Loucy (cell line): Measurements from ENCODE around the gene OR56A4.

Experiments
- CTCF ChIP-seq: fragments of 200-600 bp; sonication (generic); conservative IDR thresholded peaks from 2 replicates; pipeline ENCODE4 v1.5.1; 2014; ENCODE audit warnings: mild to moderate bottlenecking, antibody characterized with exemption, low read length
- EZH2phosphoT487 ChIP-seq: fragments of 200-600 bp; IDR thresholded peaks from 2 replicates; pipeline ENCODE4 v1.6.1; 2018; ENCODE audit warnings: antibody characterized with exemption, mild to moderate bottlenecking, moderate library complexity, borderline replicate concordance

- TF ChIP-seq CTCF = no peak
- no peak for TF ChIP-seq EZH2phosphoT487
Observed at GRCh38 chr11:5967708-5968107, 39.0 kb downstream of the OR56A4 start.
